ENCODE measurements around the gene CIAO2B. TPM values are rescaled to one million over a fixed set of nuclear protein-coding genes. Genes with fewer than 3 reads are reported as not detected.
A peak's percentile ranks its signal among the peaks of the same experiment; 100 is the strongest.

CIAO2B gene
- total and polyA plus RNA-seq, 5 donors, result 82.8 to 239 (median 103) TPM

DNA sequence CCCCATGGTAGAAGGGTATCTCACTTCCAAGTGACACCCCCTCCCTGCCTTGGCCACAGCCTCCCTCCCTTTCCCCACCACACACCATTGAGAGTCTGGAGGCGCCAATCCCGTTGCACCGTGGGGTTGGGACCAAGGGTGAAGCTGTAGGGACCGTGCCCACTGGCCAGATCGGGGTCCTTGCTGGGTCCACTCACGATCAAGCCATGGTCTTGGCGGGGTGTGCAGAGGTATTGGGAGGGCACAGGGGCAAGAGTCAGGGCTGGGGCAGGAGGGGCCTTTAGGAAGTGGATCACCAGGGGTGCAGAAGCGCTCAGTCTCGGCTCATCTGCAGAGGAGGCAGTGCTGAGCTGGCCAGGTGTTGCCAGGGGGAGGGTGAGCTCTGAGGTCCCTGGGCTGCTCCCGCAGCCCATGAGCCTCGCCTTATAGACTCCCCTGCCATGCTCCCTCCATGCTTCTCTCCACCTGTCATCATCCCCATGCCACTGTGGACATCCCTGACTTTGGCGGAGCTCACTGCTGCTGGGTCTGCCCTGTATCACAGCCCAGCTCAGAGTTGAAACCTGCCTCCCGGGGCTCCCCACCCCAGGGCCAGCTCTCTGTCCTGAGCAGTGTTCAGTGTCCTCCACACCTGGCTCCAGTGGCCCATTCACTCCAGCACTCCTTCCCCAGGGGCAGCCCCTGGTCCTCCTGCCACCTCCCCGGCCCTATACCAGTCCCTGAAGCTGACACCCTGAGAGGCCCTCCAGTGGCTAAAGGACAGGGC lies 23.8 kb downstream of the CIAO2B start:
- H3K27ac ChIP-seq (ENCODE audit: low read length), result no peak overlapping the region
- no peaks in the 10 kb centered on the region for H3K27me3 ChIP-seq (ENCODE audit: control insufficient read depth, insufficient read depth)
- WGBS, result 75% methylated on average over 14 of the region's 14 CpGs
- intact Hi-C loops (cut with DNase I), result no loop called here
- no peaks in the 10 kb centered on the region for H3K9me3 ChIP-seq (ENCODE audit: control insufficient read depth, low read length)
- peak in 1 of 3 donors; percentile 43 for DNase-seq
- peaks cover 1% of the 10 kb centered on the region for H3K4me1 ChIP-seq (ENCODE audit: control insufficient read depth, insufficient read depth, low read length)
- no peak overlapping the region for H3K4me3 ChIP-seq (ENCODE audit: low read length)
- no peak for ATAC-seq

DNA sequence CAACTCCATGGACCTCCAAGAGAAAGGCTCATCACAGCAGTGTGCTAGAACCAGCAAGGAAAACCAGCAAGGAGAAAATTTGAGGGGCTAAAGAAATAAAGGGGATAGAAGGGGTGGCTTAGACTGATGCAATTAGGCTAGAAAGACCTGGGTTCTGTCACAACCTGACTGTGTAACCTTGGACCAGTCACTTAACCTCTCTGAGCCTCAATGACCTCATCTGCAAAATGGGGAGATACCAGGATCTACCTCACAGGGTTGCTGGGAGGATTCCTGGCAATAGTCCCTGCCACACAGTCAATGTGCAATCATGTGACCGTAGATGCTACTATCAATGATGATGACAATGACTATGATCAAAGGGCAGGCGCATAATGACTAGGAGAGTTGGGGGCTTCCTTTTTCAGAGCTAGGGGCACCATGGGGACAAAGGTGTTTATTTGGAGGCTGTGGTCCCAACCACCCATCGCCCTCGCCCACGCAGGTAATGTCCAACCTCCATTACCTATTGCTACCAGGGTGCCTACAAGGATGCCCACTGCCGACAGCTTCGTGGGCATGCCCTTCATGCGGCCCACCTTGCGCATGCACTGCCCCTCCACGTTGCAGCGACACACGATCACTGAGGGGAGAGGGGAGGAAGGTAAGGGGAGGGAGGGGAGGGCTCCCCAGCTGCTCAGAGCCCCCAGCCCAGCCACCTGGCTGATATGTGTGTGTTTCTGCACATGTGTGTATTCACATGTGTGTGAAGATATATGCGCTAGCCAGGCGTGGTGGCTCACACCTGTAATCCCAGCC lies 25.2 kb downstream of the CIAO2B start:
- H3K27ac ChIP-seq (ENCODE audit: low read length), result no peak overlapping the region
- no peak overlapping the region for H3K4me3 ChIP-seq (ENCODE audit: low read length)
- intact Hi-C loops (cut with DNase I), result no loop called here
- no peaks in the 10 kb centered on the region for H3K27me3 ChIP-seq (ENCODE audit: control insufficient read depth, insufficient read depth)
- no peak for ATAC-seq
- H3K4me1 ChIP-seq (ENCODE audit: control insufficient read depth, insufficient read depth, low read length), result peaks cover 1% of the 10 kb centered on the region
- DNase-seq, result peak in 1 of 3 donors; percentile 26
- no peaks in the 10 kb centered on the region for H3K9me3 ChIP-seq (ENCODE audit: control insufficient read depth, low read length)
- WGBS, result 90% methylated on average over 14 of the region's 14 CpGs

DNA sequence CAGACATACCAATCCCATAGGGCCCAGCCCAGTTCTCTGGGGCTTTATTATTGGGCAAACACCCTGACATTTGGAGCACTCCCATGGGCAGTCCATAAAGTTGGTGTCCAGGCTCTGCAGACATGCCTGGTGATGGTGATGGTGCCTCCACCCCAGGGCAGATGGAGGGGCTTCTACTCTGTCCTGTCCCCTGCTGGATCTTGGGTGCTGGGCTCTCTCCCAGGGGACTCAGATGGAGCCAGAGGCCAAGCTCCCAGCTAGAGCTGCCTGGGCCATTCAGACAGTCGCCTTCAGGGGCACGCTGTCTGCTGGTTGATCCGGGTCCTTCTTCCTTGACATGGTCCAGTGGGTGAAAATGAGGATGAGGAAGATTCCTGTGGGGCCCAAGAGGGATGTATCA lies 26.1 kb downstream of the CIAO2B start:
- ATAC-seq (no peak), DNase-seq (peak in 1 of 3 donors; percentile 49)
- Histone ChIP-seq H3K9me3 (ENCODE audit: control insufficient read depth, low read length) (no peaks in the 10 kb centered on the region), H3K4me3 (ENCODE audit: low read length) (no peak overlapping the region), H3K27me3 (ENCODE audit: control insufficient read depth, insufficient read depth) (no peaks in the 10 kb centered on the region), H3K4me1 (ENCODE audit: control insufficient read depth, insufficient read depth, low read length) (peaks cover 1% of the 10 kb centered on the region), H3K27ac (ENCODE audit: low read length) (no peak overlapping the region)
- intact Hi-C loops (cut with DNase I), result no loop called here
- 92% methylated on average over 3 of the region's 3 CpGs for WGBS

DNA sequence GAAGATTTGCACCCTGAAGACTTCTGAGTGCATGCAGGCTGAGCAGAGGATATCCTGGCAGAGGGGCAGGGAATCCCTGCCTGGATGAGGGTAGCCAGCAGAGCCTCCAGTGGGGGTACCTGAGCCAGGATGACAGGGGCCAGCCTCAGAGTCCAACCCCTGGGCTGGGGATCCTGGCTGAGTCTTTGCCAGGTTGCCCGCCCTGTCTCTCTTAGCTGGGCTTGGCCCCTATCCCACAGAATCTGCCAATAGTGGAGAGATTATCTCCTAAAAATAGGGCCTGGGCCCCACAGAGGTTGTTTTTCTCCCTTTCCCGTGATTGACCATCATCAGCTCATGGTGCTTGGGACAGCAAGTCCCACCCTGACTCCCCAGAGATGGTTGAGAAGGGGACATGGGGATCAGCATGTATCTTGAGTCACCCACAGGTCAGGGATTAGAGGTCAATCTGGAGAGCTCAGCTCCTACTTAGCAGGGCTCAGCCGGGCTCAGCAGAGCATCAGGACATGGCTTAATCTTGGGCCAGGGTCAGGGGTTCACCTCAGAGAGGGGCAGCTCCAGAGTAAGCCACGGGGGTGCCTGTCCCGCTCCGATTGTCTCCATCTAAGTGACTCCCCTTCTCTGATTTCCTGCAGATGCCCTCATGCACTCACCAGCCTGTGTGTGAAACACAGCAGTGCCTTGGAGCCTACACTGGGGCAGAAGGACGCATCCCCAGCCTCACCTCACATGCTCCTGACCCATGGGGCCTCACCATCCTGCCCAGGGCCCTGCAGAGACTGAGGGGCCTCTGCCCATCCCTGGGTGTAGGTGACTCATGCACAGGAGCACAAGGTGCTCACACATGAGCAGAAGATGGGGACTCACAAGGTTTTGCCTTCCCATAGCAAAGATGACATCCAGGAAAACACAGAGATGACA lies 27.0 kb downstream of the CIAO2B start:
- WGBS, result 43% methylated on average over 7 of the region's 7 CpGs
- H3K4me1 ChIP-seq (ENCODE audit: control insufficient read depth, insufficient read depth, low read length), result peaks cover 3% of the 10 kb centered on the region
- DNase-seq (peak in 2 of 3 donors; percentile 70 to 71), ATAC-seq (peak in 1 of 2 donors; percentile 13)
- H3K9me3 ChIP-seq (ENCODE audit: control insufficient read depth, low read length), result no peaks in the 10 kb centered on the region
- no peaks in the 10 kb centered on the region for H3K27me3 ChIP-seq (ENCODE audit: control insufficient read depth, insufficient read depth)
- H3K4me3 ChIP-seq (ENCODE audit: low read length), result no peak overlapping the region
- H3K27ac ChIP-seq (ENCODE audit: low read length), result peak overlapping the region; percentile 86
- intact Hi-C loops (cut with DNase I), result no loop called here

DNA sequence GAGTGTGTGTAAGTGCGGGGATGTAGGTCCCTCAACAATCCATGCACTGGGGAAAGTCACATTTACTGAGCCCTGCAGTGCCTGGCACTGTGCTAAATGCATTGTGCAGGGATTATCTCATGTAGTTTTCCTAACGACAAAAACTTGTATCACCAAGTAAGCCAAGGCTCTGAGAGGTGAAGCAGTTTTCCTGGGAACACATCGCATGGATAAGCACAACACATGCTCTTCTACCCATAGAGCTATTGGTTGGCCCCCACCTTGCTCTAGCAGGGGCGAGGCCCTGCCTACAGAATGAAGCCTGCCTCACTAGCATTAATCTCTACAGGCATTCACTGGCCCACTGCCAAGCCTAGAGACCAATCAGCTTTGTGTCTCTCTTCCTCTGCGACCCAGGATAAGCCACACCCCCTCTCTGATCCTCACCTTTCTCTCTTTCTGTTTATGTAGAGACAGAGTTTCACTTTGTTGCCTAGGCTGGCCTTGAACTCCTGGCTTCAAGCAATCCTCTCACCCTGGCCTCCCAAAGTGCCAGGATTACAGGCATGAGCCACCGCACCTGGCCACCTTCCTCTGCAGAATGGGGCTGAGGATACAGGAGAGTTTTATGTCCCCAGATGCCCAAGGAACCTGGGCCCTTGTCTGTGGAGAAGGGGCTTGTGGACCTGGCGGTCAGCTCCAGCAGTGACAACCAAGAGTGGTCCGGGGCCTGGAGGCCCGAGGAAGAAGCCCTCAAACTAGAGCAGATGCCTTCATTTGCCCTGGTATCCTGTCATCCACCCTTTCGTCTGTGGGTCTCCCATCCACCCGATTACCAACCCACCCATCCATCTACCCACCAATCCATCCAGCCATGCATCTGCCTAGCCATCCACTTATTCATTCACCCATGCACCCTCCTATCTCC lies 28.3 kb downstream of the CIAO2B start:
- H3K4me3 ChIP-seq (ENCODE audit: low read length), result no peak overlapping the region
- peaks cover 15% of the 10 kb centered on the region for H3K4me1 ChIP-seq (ENCODE audit: control insufficient read depth, insufficient read depth, low read length)

DNA sequence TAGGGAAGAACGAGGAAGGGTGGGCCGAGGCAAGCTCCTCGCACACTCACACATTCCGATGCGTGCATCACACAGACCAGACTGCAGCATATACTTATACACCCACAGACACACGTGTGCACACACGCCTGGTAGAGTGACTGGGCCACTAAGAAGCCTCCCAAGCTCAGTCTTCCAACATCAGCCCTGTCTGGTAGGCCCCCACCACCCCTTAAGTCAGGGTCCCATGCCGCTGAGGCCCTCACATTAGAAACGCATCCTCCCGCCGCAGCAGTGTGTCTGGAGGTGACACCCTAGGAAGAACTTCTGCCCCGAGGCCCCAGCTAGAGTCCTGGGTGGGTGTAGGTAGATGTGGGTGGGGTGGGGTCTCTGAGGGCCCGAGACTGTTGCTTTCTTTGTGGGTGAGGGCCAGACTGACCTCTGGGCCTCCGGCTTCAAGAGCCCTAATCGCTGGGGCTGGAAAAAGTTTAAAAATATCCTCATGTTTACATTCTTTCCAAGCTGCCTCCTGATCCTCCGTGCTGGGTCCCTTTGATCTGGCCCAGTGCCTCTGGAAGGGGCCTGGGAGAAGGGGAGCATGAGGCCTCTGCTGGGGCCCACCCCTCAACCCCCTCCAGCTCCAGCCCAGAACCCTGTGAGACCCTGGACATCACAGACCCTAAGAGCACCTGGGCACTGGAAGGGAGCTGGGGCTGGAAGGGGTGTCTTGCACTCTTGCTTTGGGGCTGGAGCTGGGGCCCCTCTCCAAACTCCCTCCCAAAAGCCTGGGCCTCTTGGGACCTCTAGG lies 29.2 kb downstream of the CIAO2B start:
- DNase-seq (peak in 2 of 3 donors; percentile 58 to 69), ATAC-seq (peak in 1 of 2 donors; percentile 3)
- 41% methylated on average over 16 of the region's 16 CpGs for WGBS
- Histone ChIP-seq H3K4me1 (ENCODE audit: control insufficient read depth, insufficient read depth, low read length) (peaks cover 21% of the 10 kb centered on the region), H3K27me3 (ENCODE audit: control insufficient read depth, insufficient read depth) (no peaks in the 10 kb centered on the region), H3K9me3 (ENCODE audit: control insufficient read depth, low read length) (no peaks in the 10 kb centered on the region), H3K4me3 (ENCODE audit: low read length) (peak overlapping the region; percentile 4), H3K27ac (ENCODE audit: low read length) (peak overlapping the region; percentile 92)
- intact Hi-C loops (cut with DNase I), result no loop called here

More for the DNA sequence above, 28.3 kb downstream of the CIAO2B start:
- 62% methylated on average over 11 of the region's 11 CpGs for WGBS
- DNase-seq, result peak; percentile 58 to 86 (median 86)
- no peaks in the 10 kb centered on the region for H3K27me3 ChIP-seq (ENCODE audit: control insufficient read depth, insufficient read depth)
- H3K27ac ChIP-seq (ENCODE audit: low read length), result peak overlapping the region; percentile 92
- peak in 1 of 2 donors; percentile 27 for ATAC-seq
- no peaks in the 10 kb centered on the region for H3K9me3 ChIP-seq (ENCODE audit: control insufficient read depth, low read length)
- intact Hi-C loops (cut with DNase I), result no loop called here

DNA sequence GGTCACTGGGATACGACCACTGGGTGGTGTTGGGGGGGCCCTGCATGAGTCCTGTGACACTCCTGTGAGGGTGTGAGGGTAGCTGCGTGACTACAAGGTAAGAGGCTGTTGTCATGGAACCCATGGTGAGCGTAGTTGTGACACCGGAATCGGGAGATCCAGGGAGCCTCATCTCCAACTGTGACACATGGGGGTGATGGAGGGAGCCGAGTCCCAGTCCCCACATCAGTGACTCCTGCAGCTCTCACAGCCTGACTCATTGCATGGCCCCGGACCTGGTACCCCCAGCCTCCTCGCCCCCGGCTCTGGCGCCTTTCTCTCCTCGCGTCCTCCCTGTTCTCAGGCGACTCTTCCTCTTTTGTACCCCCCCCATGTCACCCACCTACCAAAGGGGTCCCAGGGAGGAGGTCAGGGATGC lies 29.8 kb downstream of the CIAO2B start:
- peak overlapping the region; percentile 92 for H3K27ac ChIP-seq (ENCODE audit: low read length)
- intact Hi-C loops (cut with DNase I), result no loop called here
- DNase-seq (peak in 1 of 3 donors; percentile 55), ATAC-seq (no peak)
- peaks cover 24% of the 10 kb centered on the region for H3K4me1 ChIP-seq (ENCODE audit: control insufficient read depth, insufficient read depth, low read length)
- WGBS, result 70% methylated on average over 13 of the region's 13 CpGs
- H3K27me3 ChIP-seq (ENCODE audit: control insufficient read depth, insufficient read depth), result no peaks in the 10 kb centered on the region
- no peaks in the 10 kb centered on the region for H3K9me3 ChIP-seq (ENCODE audit: control insufficient read depth, low read length)
- peak overlapping the region; percentile 4 for H3K4me3 ChIP-seq (ENCODE audit: low read length)

DNA sequence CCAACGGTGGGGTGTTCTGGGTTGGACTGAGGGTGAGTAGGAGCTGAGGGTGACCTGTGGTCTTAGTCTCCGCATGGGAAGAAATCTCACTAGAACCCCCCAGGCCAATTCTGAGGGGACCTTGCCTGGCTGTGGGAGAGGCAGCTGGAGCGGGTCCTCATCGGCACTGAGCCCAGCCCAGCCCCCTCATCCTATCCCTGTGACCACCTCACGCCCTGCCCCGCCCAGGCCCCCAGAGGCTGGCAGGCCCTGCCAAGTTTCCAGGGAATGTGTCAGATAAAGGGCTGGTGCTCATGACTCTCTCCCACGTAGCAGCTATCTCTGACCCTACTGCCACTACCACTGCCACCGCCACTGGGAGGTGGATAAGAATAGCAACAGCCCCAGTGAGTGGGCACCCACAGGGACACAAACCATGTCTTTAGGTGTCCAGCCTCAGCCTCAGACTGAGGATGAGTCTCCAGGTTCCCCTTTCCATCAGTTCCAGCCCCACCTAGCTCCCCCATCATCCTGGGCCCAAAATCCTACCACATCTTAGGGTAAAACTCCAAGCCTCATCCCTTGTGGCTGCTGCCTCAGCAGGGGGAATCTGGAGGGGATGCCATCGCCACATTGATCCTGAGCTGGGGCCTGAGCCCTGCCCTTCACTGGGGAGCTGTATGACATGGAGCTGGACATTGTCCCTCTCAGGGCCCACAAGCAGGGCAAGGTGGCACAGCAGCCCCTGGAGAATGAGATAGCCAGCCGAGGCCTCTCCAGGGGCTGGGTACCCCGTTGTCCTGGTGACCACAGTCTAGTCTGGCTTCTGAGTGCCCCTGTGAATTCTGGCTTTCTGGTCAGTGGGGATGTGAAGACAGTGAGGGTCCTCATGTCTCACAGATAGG lies 30.4 kb downstream of the CIAO2B start:
- WGBS, result 57% methylated on average over 11 of the region's 11 CpGs
- H3K4me3 ChIP-seq (ENCODE audit: low read length), result no peak overlapping the region
- ATAC-seq (peak; percentile 72 to 75), DNase-seq (peak; percentile 76 to 90 (median 87))
- intact Hi-C loops (cut with DNase I), result no loop called here
- peaks cover 28% of the 10 kb centered on the region for H3K4me1 ChIP-seq (ENCODE audit: control insufficient read depth, insufficient read depth, low read length)
- H3K27me3 ChIP-seq (ENCODE audit: control insufficient read depth, insufficient read depth), result no peaks in the 10 kb centered on the region
- H3K9me3 ChIP-seq (ENCODE audit: control insufficient read depth, low read length), result no peaks in the 10 kb centered on the region
- peak overlapping the region; percentile 92 for H3K27ac ChIP-seq (ENCODE audit: low read length)
